Spleen (tissue), 7 donors: ENCODE results near the gene ACSS1.

Experiments
- POLR2A ChIP-seq, 3 donors: fragments of 450-650 bp; IDR thresholded peaks; one replicate each; pipeline ENCODE4 v1.5.1; 2017; ENCODE audit warnings: antibody characterized with exemption in 3 of 3, mild to moderate bottlenecking in 1 of 3
- POLR2AphosphoS5 ChIP-seq, 3 donors: sonication (generic); formaldehyde crosslinking; IDR thresholded peaks; one replicate each; pipeline ENCODE4 v1.5.1; 2017; ENCODE audit warnings: antibody characterized with exemption in 3 of 3
- TF ChIP-seq, protein P1 (sequence below), 11 experiments: fragments of 200-600 bp in 7 of 11; fragments of 450-650 bp in 4 of 11; sonication (generic) in 4 of 11; IDR thresholded peaks in 8 of 11; conservative IDR thresholded peaks in 3 of 11; 1 replicate in 7 of 11; 2 replicates in 4 of 11; pipeline versions ENCODE4 v1.4.0 to v1.8.0; 2016 to 2021; ENCODE audit warnings: antibody characterized with exemption in 11 of 11, inconsistent platforms in 4 of 11, mild to moderate bottlenecking in 1 of 11
- donor health status: DM: no; HTN: no; CAD: no; lungs with moderate emphysema.
- donor health status: DM: no; HTN: no; CAD: no.
- donor health status: DM: no; HTN: no; CAD: no.

DNA sequence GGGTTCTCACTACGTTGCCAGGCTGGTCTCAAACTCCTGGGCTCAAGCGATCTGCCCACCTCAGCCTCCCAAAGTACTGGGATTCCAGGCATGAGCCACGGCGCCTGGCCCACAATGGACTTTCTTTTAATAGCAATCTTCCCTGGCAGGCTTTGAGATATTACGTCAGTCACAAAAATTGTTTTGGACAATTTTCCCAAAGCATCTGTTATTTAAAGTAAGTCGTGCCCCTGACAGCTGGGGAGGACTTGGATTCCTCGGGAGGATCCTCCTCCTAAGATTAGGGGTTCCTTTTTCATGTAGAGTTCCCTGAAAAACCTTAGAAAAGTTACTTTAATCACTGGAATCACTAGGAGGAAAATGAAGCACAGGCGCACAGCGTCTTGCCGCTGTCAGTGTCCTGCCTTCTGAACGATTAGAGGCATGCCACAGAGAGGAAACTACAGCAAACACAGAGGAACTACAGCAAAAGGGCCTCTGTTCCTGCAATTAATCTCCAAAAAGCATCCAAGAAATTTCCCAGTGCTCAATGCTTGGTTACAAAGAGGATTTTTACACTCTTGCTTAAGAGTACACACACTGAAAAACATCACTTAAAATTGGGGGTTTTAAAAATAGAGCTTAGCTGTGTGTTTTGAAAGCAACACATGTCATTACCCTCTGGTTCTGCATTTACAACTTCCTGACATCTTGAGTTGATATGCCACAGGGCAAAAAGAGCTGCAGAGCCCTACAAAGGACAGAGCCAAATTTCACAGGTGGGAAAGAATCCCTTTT is 4.5 kb downstream of the ACSS1 start:
- TF ChIP-seq, protein P1, sequence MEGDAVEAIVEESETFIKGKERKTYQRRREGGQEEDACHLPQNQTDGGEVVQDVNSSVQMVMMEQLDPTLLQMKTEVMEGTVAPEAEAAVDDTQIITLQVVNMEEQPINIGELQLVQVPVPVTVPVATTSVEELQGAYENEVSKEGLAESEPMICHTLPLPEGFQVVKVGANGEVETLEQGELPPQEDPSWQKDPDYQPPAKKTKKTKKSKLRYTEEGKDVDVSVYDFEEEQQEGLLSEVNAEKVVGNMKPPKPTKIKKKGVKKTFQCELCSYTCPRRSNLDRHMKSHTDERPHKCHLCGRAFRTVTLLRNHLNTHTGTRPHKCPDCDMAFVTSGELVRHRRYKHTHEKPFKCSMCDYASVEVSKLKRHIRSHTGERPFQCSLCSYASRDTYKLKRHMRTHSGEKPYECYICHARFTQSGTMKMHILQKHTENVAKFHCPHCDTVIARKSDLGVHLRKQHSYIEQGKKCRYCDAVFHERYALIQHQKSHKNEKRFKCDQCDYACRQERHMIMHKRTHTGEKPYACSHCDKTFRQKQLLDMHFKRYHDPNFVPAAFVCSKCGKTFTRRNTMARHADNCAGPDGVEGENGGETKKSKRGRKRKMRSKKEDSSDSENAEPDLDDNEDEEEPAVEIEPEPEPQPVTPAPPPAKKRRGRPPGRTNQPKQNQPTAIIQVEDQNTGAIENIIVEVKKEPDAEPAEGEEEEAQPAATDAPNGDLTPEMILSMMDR (IDR thresholded peaks at IDR 0.05 in 8 of 11, conservative IDR thresholded peaks at IDR 0.05 in 3 of 11), result no peak
- TF ChIP-seq POLR2A (IDR thresholded peaks at IDR 0.05) (no peak), POLR2AphosphoS5 (IDR thresholded peaks at IDR 0.05) (no peak)
